ENCODE data around the gene NOC2L.

The NOC2L gene

DNA sequence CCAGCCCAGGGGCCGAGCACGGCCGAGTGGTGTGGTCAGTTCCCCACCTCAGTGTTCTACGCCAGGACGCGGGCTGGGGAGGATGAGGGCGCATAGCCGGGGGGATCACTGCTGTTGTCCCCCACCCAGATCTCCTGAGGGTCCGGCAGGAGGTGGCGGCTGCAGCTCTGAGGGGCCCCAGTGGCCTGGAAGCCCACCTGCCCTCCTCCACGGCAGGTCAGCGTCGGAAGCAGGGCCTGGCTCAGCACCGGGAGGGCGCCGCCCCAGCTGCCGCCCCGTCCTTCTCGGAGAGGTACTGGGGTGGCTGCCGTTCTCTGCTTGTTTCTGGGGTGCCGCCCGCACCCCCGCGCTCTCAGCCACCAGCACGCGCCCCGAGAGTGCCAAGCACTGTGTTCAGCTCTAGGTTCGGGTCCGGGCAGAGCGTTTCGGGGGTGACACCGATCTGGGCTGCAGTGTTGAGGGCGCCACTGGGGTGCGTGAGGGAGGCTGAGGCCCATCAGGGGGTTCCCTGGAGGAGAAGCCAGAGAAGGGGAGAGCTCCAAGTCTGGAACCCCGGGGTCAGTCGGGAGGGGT is 18.0 kb downstream of the NOC2L start:
- DNase-seq, result no peak

DNA sequence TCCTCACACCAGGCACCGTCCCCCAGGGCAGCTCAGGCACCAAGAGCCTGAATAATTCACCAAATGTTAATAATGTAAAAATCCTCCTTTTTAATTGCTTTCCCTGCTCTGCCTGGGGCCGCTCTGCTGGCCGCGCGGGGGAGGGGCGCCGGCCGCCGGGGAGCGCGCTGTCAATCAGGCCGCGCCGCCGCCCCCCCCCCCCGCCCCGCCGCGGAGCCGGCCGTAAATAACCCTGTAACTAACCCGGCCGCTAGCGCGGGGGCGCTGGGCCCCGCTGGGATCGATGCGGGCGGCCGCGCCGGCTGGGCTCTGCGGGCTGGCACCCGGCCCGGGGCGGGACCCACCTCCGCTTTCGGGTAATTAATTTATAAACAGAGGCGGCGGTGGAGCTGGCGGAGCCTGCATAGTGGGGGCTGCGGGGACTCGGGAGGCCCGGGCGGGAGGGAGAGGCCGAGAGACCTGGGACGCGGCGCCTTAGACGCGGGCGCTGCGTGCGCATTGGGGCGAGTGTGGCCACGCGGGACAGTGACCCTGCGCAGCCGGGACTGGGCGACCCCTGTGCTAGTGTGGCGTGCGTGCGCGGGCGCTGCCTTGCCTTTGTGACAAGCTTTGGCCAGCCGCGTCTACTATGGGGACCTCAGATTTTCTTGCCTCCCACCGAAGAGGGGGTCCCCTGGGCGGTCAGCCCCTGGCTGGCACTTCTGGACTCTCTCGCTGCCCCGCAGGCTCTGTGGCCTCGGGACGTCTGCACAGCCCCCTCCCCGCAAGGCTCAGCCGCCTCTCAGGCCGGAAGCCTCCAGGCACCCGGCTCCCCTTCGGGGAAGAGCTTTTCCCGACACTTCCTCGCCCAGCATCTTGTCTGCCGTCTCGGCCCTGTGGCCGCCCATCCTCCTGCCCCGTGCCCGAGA is 18.7 kb downstream of the NOC2L start:
- peak; percentile 70 for DNase-seq

DNA sequence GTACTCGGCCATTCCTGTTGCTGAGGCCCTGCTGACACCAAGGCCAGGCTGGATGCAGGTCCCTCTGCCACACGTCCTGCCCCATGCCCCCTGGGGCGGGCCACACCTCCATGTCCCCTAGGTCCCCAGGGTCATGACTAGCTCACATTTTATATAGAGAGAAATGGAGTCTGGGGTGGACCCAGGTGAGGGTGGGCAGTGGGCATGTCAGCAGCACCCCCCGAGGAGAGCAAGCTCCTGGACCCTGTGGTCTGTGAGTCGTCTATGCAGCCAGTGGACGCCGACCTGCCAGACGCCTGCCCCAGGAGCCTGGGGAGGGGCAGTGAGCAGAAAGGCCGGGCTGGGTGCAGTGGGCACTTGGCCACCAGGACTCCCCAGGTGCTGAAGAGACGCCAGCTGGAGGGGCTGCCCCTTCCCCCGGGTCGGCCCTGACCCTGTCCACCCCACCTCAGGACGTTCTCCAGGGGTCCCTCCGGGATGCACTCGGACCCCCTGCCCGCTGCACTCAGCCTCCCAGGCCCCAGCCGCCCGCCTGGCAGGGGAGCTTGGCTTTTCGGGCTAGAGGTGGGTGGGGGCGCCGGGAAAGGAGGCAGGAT is 19.4 kb downstream of the NOC2L start:
- no peak for DNase-seq

DNA sequence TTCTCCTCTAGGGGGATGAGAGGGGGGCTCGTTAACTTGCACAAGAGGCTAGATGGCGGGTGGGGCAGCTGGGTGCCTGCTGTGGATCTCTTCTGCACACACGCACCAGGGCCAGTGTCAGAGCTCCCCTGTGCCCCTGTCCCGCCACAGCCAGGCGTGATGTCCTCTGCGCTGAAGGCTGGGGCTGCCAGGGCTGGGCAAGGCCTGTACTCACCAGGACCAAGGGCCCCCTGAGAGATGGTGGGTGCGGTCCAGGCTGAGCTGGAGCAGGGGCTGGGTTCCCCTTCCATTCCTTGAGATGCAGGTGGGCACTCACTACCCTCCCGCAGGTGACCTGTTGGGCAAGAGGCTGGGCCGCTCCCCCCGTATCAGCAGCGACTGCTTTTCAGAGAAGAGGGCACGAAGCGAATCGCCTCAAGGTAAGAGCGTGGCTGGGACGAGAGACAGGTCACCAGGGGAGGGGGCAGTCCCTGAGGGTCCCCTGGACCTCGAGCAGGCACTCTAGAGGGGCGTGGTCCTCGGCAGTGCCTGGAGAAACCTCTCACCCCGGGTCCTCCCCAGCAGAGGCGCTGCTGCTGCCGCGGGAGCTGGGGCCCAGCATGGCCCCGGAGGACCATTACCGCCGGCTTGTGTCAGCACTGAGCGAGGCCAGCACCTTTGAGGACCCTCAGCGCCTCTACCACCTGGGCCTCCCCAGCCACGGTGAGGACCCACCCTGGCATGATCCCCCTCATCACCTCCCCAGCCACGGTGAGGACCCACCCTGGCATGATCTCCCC is 20.2 kb downstream of the NOC2L start:
- DNase-seq, result no peak

DNA sequence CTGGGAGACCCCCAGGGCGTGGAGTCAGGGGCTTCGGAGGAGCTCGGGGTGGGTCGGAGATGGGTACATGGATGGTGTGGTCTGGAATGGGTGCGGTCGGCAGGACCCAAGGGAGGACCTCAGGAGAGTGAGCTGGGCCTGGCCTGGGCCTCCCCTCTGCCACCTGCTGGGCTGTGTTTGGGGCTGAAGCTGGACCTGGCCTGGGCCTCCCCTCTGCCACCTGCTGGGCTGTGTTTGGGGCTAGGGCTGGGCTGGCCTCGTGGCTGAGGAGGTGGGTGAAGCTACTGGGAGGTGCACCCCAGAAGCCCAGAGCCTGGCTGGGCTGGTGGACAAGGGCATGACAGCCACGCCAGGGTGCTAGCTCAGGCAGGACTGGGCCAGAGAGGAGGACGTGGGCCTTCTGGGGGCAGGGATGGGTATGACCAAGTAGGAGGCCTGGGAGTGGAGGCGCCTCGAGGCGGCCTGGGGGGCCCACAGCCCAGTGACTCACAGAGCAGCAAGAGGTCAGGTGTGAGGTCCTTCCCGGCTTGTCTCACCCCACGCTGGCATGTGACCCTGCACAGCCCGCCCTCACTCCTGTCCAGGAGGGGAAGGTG is 20.9 kb downstream of the NOC2L start:
- no peak for DNase-seq

DNA sequence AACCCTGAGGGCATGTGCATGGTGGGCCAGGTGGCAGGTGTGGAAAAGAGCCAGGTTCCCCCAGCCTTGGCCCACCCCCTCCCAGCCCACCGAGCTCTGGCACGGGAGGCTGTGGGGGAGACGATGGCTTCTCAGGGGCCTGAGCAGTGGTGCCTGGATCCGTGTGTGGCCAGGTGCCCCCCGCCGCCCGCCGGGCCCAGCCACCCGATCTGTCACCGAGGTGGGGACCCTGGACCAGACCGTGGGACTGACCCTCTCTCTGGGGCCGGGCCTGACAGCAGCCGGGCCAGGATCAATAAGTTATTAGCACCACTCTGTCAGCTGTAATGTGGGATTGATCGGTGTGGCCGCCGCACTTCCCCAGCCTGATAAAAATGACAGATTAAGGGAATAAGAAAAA is 21.5 kb downstream of the NOC2L start:
- no peak for DNase-seq

DNA sequence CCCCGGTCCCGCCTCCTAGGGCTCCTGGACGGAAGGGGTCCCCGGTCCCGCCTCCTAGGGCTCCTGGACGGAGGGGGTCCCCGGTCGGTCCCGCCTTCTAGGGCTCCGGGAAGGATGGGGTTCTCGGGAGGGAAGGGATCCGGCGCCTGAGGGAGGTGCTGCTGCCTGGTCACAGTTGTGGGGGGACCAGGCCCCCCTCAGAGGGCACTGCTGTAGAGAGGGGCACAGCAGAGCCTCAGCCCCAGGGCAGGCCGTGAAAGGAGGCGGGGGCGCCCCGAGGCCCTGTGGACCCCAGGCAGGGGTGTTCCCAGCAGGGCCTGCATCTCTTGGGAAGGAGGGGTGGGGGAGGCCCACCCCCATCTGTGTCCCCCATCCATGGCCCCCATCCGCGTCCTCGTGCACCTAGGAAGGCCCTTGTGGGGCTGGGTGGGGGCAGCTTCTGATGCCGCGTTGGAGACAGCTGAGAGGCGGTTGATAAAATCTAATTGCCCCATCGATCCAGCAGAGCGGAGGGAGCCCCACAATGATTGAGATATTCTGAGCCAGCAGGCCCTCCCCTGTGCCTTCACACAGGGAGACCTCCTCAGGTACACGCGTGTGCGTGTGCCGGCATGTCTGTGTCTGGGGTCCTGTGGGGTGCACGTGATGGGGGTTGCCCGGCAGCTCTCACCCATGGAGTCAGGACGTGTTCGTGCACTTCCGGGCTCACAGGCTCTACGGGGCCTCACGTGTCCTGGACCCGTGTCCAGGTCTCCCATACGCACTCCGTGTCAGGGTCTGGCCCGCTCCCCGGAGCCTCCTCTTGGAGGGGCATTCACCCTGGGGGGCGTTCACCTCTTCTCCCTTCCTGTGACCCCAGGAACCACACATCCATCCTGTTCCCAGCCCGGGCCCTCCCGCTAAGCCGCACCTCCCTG is 22.4 kb downstream of the NOC2L start:
- DNase-seq, result no peak

DNA sequence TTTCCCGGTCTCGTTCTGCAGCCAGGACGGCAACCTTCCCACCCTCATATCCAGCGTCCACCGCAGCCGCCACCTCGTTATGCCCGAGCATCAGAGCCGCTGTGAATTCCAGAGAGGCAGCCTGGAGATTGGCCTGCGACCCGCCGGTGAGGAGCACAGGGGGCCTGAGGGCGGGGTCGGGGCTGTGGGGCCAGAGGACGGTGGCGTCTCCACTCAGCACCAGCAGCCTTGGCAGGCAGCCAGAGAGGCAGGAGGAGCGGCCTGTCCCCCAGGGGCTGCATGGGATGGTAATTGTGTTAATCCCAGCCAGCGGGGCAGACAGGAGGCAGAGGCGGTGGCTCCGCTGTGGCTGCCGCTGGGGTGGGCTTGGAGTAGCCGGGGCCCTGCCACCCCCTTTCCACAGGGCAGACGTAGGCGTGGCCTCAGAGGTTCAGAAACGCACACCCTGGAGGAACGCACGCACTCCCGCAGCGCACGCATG is 23.3 kb downstream of the NOC2L start:
- DNase-seq, result no peak

DNA sequence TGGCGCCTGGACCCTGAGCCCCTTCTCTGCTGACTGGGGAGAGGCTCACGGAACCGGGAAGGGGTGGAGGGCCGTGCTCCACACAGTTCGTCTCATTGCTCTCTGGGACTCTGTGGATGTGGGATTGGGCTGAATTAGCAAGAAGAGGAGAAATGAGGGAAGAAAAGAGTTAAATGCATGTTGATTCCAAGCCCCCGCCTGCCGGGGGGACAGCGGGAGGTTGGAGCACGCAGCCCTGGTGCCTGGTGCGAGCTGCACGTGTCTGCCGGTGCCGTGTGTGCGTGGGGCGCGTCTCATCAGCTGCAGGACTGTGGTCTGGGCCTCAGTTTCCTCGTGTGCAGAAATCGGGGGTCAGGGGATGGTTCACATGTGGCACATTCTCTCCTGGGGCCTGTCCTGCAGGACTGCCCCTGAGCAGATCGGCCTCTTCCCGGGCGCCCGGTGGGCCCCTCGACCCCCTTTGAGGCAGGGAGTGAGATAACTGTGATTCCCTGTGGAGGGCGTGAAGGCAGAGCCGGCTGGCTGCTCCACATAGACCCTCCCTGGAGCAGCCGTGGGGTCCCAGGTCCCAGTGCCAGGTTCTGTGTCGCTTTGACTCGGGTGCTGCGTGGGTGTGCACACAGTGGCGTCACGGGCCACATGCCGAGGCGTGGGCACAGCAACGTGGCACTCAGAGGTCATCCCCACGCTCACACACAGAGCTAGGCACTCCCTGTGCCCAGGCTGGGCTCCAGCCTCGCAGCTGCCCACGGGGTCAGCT is 23.9 kb downstream of the NOC2L start:
- DNase-seq, result no peak

DNA sequence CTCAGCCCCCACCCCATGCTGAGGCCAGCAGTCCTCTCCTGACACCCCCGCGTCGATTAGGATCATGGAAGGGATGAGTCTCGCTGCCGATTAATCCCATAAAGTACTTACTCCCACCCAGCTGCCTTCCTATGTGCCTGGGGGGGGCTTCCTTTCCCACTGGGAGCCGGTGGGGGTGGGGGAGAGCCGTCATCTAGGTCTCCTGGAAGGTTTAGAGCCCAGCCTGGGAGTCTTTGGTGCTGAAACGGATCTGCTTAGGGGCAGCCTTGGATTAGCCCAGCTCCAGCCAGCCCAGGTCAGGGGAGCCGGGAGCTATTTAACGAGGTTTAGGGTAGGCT is 25.5 kb downstream of the NOC2L start:
- DNase-seq, result no peak

DNA sequence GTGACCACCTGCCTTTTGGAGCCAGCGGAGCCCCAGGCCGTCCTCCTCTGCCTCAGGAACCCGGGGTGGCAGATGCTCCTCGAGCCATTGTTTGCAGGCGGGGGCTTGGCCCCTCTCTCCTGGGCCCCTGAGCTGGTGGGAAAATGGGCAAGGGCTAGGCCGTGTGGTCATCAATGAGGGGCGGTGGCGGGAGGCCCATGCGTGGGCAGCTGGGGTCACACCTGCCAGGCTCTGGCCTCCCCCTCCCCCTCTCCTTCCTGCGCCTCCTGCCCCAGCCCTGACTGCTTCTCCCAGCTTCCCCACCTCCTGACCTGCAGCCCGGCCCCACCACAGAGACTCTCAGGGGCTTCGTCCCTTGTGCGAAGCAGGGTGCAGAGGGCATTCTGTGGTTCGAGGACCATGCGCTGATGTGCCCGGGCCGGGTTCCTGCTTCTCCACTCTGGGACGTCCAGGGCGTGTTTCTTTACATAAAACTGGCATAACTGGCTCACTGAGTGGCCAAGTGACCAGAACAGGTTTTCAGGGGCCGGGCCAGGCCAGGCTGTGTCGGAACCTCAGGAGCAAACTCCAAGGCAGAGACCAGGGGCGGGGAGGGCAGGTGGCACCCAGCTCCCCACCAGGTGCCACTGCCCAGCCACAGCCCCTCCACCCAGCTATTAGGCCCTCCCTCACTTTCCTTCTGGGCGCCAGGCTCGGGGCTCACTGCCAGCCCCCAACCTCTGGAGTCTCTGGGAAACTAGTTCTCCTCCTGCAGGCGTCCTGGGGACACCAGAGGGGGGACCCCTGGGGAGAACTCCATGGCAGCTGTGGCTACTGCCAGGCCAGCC is 26.1 kb downstream of the NOC2L start:
- DNase-seq, result no peak

DNA sequence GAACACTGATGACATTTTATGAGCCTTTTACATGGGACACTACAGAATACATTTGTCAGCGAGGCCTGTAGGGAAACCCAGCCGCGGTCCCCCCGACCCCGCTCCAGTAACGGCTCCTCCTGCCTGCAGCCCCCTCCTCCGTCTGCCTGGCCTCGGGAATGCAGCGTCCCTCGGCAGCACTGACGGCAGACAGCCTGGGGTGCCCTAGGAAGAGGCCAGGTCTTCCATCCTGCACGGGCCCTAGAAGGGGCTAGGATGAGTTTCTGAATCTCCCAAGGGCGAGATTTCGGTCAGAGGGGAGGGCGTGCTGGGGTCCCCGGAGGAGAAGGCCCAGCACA is 26.9 kb downstream of the NOC2L start:
- no peak for DNase-seq

DNA sequence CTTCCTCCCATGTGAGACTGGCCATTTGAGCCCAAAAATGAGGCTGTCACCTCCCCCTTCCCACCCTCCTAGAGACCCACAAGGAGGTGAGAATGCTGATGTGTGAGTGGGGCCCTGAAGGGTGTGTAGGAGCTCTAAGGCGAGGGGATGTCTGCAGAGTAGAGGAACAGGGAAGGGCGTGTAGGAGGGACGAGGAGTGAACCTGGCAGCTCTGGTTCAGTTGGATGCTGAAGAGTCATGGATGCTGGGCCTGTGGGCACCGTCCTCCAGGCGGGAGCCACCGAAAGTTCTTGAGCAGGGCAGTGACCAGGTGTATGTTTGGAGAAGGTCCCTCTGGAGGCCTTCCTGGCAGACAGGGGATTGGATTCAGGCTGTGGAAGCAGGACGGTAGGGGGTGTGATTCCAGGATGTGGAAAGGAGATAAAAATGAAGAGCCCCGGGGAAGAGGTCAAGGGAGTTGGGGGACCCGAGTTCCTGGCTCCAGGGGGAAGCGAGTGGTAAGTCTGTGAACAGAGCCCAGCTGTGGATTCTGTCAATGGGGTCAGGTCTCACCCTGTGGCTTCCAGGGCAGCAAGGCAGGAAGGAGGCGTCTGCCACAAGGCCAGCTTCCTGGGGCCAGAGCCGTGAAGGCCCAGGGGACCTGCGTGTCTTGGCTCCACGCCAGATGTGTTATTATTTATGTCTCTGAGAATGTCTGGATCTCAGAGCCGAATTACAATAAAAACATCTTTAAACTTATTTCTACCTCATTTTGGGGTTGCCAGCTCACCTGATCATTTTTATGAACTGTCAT is 27.5 kb downstream of the NOC2L start:
- no peak for DNase-seq

DNA sequence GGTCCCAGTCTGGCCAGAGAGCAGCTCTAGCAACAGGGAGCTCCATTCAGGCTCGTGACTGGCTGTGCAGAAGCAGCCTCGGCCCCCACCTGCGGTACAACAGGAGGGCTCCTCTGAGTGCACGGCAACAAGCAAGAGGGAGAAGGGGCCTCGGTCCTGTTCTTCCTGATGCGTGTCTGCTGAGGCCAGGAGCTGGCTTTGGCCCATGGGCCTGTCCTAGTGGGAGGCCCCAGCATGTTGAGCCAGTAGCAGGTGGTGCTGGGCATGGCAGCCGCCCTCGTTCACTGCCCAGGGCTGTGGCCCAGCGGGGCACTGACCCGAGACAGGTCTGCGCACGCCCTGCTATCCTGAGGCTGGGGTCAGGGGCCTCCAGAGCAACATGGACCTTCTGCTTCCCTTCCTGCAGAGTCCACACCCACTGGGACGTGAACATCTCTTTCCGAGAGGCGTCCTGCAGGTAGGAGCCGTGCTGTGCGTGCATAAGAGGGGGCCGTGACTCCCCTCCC is 28.4 kb downstream of the NOC2L start:
- no peak for DNase-seq

DNA sequence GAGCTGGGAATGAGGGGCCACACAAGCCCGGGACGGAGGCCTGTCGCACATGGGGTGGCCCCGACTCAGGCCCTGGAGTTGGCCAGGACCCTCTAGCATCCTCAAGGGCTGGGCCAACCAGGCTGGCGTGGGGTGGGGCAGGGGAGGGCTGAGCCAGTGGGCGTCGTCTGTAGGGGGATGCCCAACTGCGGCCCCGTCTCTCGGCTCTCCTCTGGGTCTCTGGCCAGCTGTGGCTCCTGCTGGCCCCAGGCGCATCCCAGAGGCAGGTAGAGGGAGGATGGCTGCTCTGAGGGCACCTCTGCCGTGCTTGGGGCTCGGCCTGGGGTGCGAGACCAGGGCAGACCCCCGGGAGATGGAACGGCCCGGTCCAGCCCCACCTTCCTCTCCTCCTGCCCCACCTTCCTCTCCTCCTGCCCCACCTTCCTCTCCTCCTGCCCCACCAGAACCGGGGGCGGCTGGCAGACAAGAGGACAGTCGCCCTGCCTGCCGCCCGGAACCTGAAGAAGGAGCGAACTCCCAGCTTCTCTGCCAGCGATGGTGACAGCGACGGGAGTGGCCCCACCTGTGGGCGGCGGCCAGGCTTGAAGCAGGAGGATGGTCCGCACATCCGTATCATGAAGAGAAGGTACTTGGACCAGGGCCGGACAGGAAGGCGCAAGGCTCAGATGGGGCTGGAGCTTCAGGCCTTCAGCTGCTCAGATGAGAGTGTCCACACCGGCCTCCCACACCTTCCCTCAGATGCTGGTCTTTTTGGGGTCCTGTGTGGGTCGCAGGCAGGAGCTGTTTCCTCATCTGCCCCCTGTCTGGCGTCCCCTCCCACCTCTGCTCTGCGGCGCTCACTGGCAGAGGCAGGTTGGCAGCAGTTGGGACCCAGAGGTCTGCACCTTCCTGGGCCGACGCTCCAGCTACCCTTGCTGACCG is 29.1 kb downstream of the NOC2L start:
- DNase-seq, result no peak

DNA sequence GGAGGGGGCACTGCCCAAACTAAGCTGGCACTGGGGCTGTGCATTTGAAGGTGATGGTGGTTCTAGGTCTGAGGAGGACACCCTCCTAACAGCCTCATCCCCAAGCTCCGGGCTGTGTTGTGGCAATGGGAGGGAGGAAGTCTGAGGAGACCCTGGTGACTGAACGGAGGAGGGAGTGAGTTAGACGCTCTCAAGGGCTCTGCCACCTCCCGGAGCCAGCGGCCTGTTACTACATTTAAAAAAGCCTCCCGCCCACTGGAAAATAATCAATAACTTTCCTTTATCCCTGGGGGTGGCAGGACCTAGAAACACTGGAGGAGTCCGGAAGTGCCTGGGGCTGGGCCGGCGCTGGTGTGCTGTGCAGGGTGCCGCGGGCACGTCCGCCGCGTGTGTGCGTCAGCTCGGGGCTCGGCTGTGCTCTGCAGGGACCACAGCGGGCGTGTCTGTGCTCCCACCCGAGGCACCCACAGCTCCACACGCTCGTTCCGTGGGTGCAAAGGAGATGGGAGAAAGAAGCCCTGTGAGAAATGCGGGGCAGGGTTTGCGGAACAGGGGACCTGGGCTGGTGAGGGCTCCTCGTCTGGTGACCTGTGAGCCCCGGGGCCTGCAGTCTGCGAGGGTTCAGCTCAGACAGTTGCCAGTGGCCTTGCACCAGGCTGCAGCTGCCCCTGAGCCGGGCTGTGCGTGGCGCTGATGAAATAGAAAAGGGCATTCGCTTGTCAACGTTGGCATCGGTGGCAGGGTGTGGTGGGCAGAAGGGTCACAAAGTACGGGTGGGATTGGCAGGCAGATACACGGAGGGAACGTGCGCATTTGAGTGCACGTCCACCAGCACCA is 30.0 kb downstream of the NOC2L start:
- DNase-seq, result no peak

DNA sequence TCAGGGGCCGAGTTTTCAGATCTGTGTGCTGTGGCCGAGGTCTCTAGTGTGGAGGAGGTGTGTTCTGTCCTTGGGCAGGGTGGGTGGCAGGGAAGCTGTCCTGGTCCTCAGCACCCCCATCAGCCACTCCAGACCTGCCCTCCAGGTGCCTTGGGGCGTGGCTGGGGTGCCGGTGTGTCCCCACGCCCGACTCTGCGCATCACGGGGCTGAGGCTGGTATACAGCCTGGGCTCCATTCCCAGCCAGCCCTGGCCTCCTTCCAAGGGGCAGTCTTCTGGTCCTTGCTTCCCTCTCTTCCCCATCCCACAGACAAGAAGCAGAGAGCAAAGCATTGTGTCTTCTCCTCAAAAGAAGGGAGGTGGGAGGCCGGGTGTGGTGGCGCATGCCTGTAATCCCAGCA is 31.3 kb downstream of the NOC2L start:
- DNase-seq, result no peak

All from NCI-H2081 treated with DMSO at 0.1 percent for 48 hours (cell line).